GM23248 (cell line): ENCODE data around the gene RAMP1. TPM values are rescaled to one million over a fixed set of nuclear protein-coding genes. Genes with fewer than 3 reads are reported as not detected.

Source experiments
- DNase-seq: peaks from one replicate; pipeline ENCODE4 v3.0.0-alpha.2; 2015
- H2AFZ ChIP-seq: fragments of 200-600 bp; sonication (generic); 2 replicates; pipeline ENCODE4 v1.6.1; 2016; ENCODE audit warnings: antibody characterized with exemption
- H3F3A ChIP-seq: fragments of 200-600 bp; sonication (generic); 2 replicates; pipeline ENCODE4 v1.6.1; 2016; ENCODE audit warnings: mild to moderate bottlenecking, antibody characterized with exemption, mixed run types; ENCODE audit not compliant: insufficient read depth
- H3K27ac ChIP-seq: fragments of 200-600 bp; sonication (generic); 2 replicates; pipeline ENCODE4 v1.5.1; 2016; ENCODE audit warnings: mild to moderate bottlenecking
- H3K27me3 ChIP-seq: fragments of 200-600 bp; sonication (generic); replicated peaks from 2 replicates; pipeline ENCODE4 v1.6.1; 2016; ENCODE audit warnings: mild to moderate bottlenecking; ENCODE audit not compliant: insufficient read depth
- H3K36me3 ChIP-seq: fragments of 200-600 bp; sonication (generic); 2 replicates; pipeline ENCODE4 v1.6.1; 2016; ENCODE audit warnings: low read depth, mild to moderate bottlenecking
- H3K4me1 ChIP-seq: fragments of 200-600 bp; sonication (generic); 2 replicates; pipeline ENCODE4 v1.6.1; 2016; ENCODE audit warnings: mild to moderate bottlenecking; ENCODE audit not compliant: insufficient read depth
- H3K4me2 ChIP-seq: fragments of 200-600 bp; sonication (generic); one replicate; pipeline ENCODE4 v1.6.1; 2016; ENCODE audit warnings: mild to moderate bottlenecking; ENCODE audit not compliant: unreplicated experiment
- H3K4me3 ChIP-seq: fragments of 200-600 bp; sonication (generic); 2 replicates; pipeline ENCODE4 v1.5.1; 2016; ENCODE audit warnings: mild to moderate bottlenecking
- H3K79me2 ChIP-seq: fragments of 200-600 bp; sonication (generic); 2 replicates; pipeline ENCODE4 v1.6.1; 2016; ENCODE audit warnings: mild to moderate bottlenecking; ENCODE audit not compliant: insufficient read depth
- H3K9ac ChIP-seq: fragments of 200-600 bp; sonication (generic); 2 replicates; pipeline ENCODE4 v1.6.1; 2016; ENCODE audit warnings: mild to moderate bottlenecking
- H3K9me2 ChIP-seq: fragments of 200-600 bp; sonication (generic); 2 replicates; pipeline ENCODE4 v1.6.1; 2016; ENCODE audit warnings: mixed run types, mild to moderate bottlenecking, moderate library complexity; ENCODE audit not compliant: insufficient read depth
- H3K9me3 ChIP-seq: fragments of 200-600 bp; sonication (generic); one replicate; pipeline ENCODE4 v1.6.1; 2017; ENCODE audit warnings: low read depth
- H4K20me1 ChIP-seq: fragments of 200-600 bp; sonication (generic); 2 replicates; pipeline ENCODE4 v1.6.0; 2016; ENCODE audit not compliant: insufficient read depth
- EZH2 ChIP-seq: fragments of 200-600 bp; sonication (generic); IDR thresholded peaks from 2 replicates; pipeline ENCODE4 v1.6.1; 2018; ENCODE audit warnings: antibody characterized with exemption, mild to moderate bottlenecking; ENCODE audit not compliant: insufficient read depth, poor library complexity, severe bottlenecking
- EZH2phosphoT487 ChIP-seq: fragments of 200-600 bp; sonication (generic); IDR thresholded peaks from 2 replicates; pipeline ENCODE4 v1.6.1; 2018; ENCODE audit warnings: antibody characterized with exemption, moderate library complexity, mild to moderate bottlenecking, low read depth; ENCODE audit not compliant: insufficient read depth
- WGBS, 2 experiments: methylation state at CpG; one replicate each; pipeline ENCODE4 v1.1.6; 2015 to 2017; ENCODE audit warnings: low lambda C conversion rate in 2 of 2, low coverage in 1 of 2; ENCODE audit errors: missing lambda C conversion rate in 2 of 2; 5-methylcytosine and 5-hydroxymethylcytosine counted together
- in situ Hi-C: fragments of 300-500 bp; cut with MboI; formaldehyde crosslinking; loops from 2 replicates; pipeline ENCODE4 v1.15.0; 2020
- polyA plus RNA-seq: library from polyadenylated mRNA; unstranded; fragments of >200 nt; fragmentation: Nextera tagmentation; extraction: Ambion mirVana; gene quantifications from 2 replicates; pipeline ENCODE4 v1.2.1, GENCODE V29; 2016
- total RNA-seq: library from RNA; depleted of rRNA; stranded (reverse); fragments of >200 nt; shearing (Covaris generic); gene quantifications from 2 replicates; pipeline ENCODE4 v1.2.3, GENCODE V29; 2014

The RAMP1 gene
- total and polyA plus RNA-seq, 2 experiments from 2014 or later = 4.1 to 11.1 TPM

- Histone ChIP-seq H3K9me2 (no peaks in the 10 kb centered on the region), H2AFZ (no peak overlapping the region), H3K4me3 (no peak overlapping the region), H3K9ac (no peak overlapping the region), H3K27me3 (no peaks in the 10 kb centered on the region), H3K9me3 (no peaks in the 10 kb centered on the region), H3K27ac (no peak overlapping the region), H3F3A (no peaks in the 10 kb centered on the region; the same call in 1 of the 2 replicates), H3K79me2 (no peaks in the 10 kb centered on the region), H3K4me2 (peak overlapping the region; percentile 3), H3K36me3 (no peaks in the 10 kb centered on the region), H4K20me1 (no peaks in the 10 kb centered on the region), H3K4me1 (peaks cover 21% of the 10 kb centered on the region)
- no peak for DNase-seq
- 92 to 96% methylated on average over 14 of the region's 14 CpGs for WGBS, 2 experiments
- TF ChIP-seq EZH2 (no peak), EZH2phosphoT487 (no peak)
- in situ Hi-C loops = no loop called here
Observed at GRCh38 chr2:237878321-237879057, 19.1 kb downstream of the RAMP1 start.

GRCh38 chr2:237879058-237879430, 19.6 kb downstream of the RAMP1 start:
- Histone ChIP-seq H3K4me1 (peaks cover 17% of the 10 kb centered on the region), H3K36me3 (no peaks in the 10 kb centered on the region), H3F3A (no peaks in the 10 kb centered on the region), H3K9me2 (no peaks in the 10 kb centered on the region), H3K9me3 (no peaks in the 10 kb centered on the region), H3K4me2 (peak overlapping the region; percentile 3), H3K4me3 (no peak overlapping the region), H3K27ac (no peak overlapping the region), H2AFZ (no peak overlapping the region), H4K20me1 (no peaks in the 10 kb centered on the region), H3K9ac (no peak overlapping the region), H3K79me2 (no peaks in the 10 kb centered on the region), H3K27me3 (no peaks in the 10 kb centered on the region)
- TF ChIP-seq EZH2phosphoT487 (no peak), EZH2 (no peak)
- WGBS, 2 experiments = 84 to 88% methylated on average over 5 of the region's 5 CpGs
- in situ Hi-C loops = no loop called here
- DNase-seq = peak; percentile 66

GRCh38 chr2:237879991-237880560, 20.7 kb downstream of the RAMP1 start:
- H3K79me2 ChIP-seq = no peaks in the 10 kb centered on the region
- H3K4me1 ChIP-seq = peaks cover 7% of the 10 kb centered on the region
- WGBS, 2 experiments = 95% methylated on average over 12 of the region's 12 CpGs
- in situ Hi-C loops = no loop called here
- H3K9me3 ChIP-seq = no peaks in the 10 kb centered on the region
- no peaks in the 10 kb centered on the region for H3K36me3 ChIP-seq
- TF ChIP-seq EZH2phosphoT487 (no peak), EZH2 (no peak)
- H3K27ac ChIP-seq = no peak overlapping the region
- no peak overlapping the region for H3K9ac ChIP-seq
- no peak overlapping the region for H2AFZ ChIP-seq
- H4K20me1 ChIP-seq = no peaks in the 10 kb centered on the region
- DNase-seq = no peak
- no peak overlapping the region for H3K4me2 ChIP-seq
- no peak overlapping the region for H3K4me3 ChIP-seq
- H3K27me3 ChIP-seq = no peaks in the 10 kb centered on the region
- no peaks in the 10 kb centered on the region for H3F3A ChIP-seq
- H3K9me2 ChIP-seq = no peaks in the 10 kb centered on the region

- H3K9me3 ChIP-seq = no peaks in the 10 kb centered on the region
- H3K9ac ChIP-seq = no peak overlapping the region
- H4K20me1 ChIP-seq = no peaks in the 10 kb centered on the region
- TF ChIP-seq EZH2phosphoT487 (no peak), EZH2 (no peak)
- peaks cover 6% of the 10 kb centered on the region for H3K4me1 ChIP-seq
- no peak overlapping the region for H2AFZ ChIP-seq
- no peak overlapping the region for H3K27ac ChIP-seq
- no peak overlapping the region for H3K4me2 ChIP-seq
- H3K27me3 ChIP-seq = no peaks in the 10 kb centered on the region
- no peaks in the 10 kb centered on the region for H3K9me2 ChIP-seq
- in situ Hi-C loops = no loop called here
- H3K36me3 ChIP-seq = no peaks in the 10 kb centered on the region
- H3F3A ChIP-seq = no peaks in the 10 kb centered on the region
- WGBS, 2 experiments = 90 to 91% methylated on average over 20 of the region's 20 CpGs
- H3K4me3 ChIP-seq = no peak overlapping the region
- no peak for DNase-seq
- no peaks in the 10 kb centered on the region for H3K79me2 ChIP-seq
Observed at GRCh38 chr2:237882510-237883481, 23.4 kb downstream of the RAMP1 start.
